Coronary artery (tissue), 2 donors: ENCODE results near the gene EME1.

Source experiments
- DNase-seq: peaks from one replicate; pipeline ENCODE4 v3.0.0-alpha.2; 2017; ENCODE audit warnings: low spot score
- H3K27ac ChIP-seq, 2 donors: fragments of 200-600 bp; sonication (generic); one replicate each; pipeline ENCODE4 v1.5.1; 2016 to 2019
- H3K4me3 ChIP-seq: fragments of 200-600 bp; sonication (generic); 2 replicates; pipeline ENCODE4 v1.5.1; 2016; ENCODE audit warnings: mild to moderate bottlenecking, moderate library complexity
- TF ChIP-seq, protein P1 (sequence below): fragments of 200-600 bp; sonication (generic); IDR thresholded peaks from one replicate; pipeline ENCODE4 v1.5.1; 2019; ENCODE audit warnings: antibody characterized with exemption

Gene EME1

DNA sequence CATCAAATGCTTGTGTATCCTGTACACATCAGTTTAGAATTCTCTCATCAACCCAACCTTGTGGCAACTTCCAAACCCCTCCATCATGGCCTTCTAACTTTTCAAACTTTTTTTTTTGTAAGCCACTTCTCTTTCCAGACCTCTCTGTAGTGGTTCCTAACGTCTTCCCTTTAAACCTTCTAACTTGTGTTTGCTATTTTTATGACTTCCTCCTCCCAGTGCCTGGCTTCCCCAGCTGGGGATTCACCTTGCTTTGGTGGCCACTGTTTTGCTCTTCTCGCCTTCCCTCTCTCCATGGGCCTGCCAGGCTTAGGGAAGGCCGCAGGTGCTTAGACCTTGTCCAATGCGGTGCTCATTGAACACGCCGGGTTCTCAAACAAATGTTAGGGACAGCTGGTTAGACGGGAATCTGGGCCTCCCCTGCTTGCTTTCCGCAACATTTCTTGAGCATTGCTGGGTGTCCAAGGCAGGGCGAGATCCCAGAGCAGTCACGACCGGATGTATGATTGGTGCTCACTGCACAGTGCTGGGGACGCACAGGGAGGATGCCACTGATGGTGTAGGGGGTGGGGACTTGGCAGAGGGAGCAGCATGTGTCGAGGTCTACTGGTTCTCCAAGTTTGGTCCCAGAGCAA lies 28.2 kb upstream of the EME1 start:
- Histone ChIP-seq H3K27ac (no peak overlapping the region), H3K4me3 (no peak overlapping the region)
- TF ChIP-seq, protein P1, sequence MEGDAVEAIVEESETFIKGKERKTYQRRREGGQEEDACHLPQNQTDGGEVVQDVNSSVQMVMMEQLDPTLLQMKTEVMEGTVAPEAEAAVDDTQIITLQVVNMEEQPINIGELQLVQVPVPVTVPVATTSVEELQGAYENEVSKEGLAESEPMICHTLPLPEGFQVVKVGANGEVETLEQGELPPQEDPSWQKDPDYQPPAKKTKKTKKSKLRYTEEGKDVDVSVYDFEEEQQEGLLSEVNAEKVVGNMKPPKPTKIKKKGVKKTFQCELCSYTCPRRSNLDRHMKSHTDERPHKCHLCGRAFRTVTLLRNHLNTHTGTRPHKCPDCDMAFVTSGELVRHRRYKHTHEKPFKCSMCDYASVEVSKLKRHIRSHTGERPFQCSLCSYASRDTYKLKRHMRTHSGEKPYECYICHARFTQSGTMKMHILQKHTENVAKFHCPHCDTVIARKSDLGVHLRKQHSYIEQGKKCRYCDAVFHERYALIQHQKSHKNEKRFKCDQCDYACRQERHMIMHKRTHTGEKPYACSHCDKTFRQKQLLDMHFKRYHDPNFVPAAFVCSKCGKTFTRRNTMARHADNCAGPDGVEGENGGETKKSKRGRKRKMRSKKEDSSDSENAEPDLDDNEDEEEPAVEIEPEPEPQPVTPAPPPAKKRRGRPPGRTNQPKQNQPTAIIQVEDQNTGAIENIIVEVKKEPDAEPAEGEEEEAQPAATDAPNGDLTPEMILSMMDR: no peak
- no peak for DNase-seq

DNA sequence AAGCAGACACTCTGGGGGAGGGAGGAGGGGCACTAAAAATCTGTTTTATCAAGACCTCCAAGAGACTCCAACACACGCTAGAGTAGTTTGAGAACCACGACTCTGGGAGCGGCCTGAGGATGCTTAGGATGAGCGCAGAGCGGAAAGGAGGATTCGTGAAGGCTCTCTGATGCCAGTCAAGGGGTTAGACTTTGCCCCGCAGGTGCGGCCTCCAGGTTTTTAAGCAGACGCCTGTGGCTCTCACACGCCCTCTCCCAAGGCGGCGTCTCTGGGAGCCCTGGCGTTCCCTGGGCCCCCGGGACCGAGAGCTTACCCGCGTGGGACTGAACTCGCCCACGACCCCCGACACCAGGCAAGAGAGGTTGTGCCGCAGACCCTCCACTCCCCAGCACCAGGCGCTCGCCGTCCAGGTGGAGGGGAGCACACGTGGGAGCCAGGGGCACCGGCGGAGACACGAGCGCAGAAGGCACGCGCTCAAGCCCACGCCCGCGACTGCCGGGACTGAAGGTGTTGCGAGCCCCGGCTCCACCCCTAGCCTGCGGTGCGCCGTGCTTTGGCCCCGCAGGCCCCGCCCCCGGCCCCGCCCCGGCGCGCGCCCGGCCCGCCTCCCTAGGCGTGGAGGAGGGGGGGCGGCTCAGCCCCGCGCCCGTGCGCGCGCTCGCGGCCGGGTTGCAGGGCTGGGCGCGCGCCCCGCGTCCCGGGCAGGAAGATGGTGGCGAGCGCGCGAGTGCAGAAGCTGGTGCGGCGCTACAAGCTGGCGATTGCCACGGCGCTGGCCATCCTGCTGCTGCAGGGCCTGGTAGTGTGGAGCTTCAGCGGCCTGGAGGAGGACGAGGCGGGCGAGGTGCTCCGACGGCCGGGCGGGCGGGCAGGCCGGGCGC lies 27.4 kb upstream of the EME1 start, which contains the start of gene XYLT2:
XYLT2 (plus strand) TSS at position 695 of the 881 bp plus-strand sequence; CDS start at position 710, 15 bp downstream.
- DNase-seq: no peak
- H3K27ac ChIP-seq: peak within 1 kb of the TSS; percentile 28 to 79
- H3K4me3 ChIP-seq: peak within 1 kb of the TSS; percentile 99
- TF ChIP-seq, protein P1: no peak

DNA sequence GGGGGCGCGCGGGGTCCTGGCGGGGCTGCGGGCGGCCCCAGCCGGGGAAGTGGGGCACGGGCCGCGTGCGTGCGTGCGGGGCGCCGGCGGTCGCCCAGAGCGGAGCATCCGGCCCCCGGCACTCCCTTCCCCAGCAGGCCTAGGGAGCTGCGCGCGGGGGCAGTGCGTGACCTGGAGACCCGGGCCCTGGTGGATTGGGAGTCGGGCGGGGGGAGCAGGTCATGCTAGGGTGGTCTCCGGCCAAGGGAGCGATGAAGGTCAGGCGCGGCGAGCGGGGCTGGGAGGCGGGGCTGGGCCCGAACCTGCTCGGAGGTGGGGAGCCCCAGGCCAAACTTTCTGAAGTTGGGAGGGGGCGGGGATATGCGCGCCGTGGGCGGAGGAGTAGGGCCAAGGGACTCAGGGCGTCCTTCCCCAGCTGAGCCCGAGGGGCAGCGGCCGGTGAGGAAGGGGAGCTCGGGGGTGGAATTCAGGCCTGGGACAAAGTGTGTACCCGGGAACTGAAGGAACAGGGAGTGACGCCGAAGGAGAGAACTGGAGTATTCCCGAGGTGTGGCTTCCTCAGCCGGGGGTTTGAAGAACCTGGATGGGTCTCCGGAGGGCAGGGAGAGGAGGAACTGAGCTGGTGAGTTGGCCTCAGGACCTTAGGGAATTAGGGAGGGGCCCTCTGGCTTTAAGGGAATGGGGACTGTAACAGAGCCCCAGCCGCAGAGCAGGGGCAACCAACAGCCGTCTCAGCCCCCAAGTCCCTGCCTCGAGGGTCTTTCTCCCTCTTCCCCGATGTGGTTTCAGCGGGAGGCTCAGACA lies 26.5 kb upstream of the EME1 start:
- TF ChIP-seq, protein P1: no peak
- Histone ChIP-seq H3K27ac (peak overlapping the region; percentile 28 to 79), H3K4me3 (peak overlapping the region; percentile 99)
- DNase-seq: no peak

DNA sequence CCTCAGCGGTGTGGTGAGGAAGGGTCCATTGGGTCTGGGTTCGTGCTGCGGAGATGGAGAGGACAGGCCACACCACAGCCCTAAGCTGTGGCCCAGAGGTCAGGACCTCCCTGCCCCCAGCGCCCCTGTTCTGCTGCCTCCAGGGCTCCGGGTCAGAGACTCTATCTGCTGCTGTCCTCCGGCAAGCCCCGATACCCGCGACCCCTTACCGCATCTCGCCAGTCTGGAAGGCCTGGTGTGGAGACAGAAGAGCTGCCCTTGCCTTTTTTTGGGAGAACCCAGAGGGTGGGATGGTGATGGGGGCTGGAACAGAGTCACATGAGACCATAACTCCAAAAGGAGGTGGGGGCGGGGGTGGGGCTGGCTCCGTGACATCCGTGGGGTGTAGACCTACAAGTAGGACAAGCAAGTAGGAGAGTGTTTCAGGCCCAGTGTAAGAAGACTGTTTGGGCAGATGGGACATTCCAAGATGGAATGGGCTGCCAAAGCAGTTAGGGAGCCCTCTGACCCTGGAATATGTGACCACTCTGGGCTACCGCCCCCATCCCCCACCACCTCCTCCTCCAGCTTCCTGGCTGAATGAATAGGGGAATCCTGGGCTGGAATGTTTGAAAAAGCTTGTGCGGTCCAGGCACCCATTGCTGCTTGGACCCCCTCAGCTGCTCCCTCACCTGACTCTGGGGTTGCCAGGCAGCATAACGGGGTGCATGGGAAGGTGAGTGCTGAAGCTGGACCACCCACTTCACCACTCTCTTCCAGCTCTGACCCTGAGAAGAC lies 25.7 kb upstream of the EME1 start:
- Histone ChIP-seq H3K27ac (peak overlapping the region in 1 of 2 donors; percentile 28), H3K4me3 (peak overlapping the region; percentile 99)
- no peak for DNase-seq
- TF ChIP-seq, protein P1: no peak

DNA sequence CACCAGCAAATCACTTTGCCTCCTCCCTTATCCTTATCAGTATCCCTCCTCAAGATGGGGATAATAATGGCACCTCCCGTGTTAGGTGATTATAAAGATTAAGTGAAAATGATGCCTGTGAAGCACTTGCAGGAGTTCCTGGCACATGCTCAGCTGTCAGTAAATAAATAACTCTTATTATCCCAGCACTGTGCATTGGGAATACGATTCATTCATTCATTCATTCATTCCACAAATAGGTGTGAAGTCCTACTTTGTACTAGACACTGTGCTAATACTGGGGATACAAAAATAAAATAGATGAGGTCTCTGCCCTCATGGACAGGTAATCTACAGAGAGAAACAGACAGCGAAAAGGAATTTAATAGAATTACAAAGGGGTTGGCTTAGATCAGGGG lies 25.1 kb upstream of the EME1 start:
- no peak overlapping the region for H3K27ac ChIP-seq
- H3K4me3 ChIP-seq: no peak overlapping the region
- DNase-seq: no peak
- TF ChIP-seq, protein P1: no peak

DNA sequence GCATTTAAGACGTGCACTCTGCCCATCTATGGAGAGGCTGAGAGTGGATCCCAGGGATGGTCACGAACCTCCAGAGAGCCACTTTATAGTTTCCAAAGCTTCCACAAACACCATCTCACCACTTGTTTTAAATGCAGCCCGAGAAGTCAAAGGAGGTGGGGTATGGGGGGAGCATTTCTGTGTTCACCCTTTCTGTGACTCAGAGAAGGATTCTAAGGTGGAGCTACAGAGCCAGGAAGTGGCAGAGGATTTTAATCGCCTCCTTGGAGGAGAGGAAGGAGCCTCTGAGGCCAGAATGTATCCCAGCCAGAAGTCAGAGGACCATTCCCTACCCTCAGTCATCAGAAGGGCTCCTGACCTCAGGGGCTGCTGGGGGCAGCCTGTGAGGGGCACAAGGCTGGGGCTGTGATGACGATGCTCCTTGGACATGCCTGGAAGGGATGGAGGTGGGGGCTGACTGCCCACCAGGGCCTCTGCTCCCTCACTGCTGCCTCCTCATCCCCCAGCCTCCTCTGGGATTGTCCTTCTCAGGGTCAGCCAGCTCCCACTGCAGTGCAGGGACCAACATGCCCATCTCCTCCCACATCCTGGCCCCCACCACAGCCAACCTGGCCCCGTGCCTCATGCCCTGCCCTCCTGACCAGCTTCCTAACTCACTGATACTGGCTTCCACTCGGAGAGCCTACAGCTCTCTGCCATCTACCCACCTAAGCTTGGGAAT lies 24.3 kb upstream of the EME1 start:
- TF ChIP-seq, protein P1: no peak
- DNase-seq: no peak
- H3K4me3 ChIP-seq: no peak overlapping the region
- H3K27ac ChIP-seq: peak overlapping the region in 1 of 2 donors; percentile 10
